Sigmoid colon (tissue), 4 donors: ENCODE results near the gene EPOP.

Experiments used
- CTCF ChIP-seq, 4 experiments: fragments of 450-650 bp in 3 of 4; fragments of 200-600 bp in 1 of 4; IDR thresholded peaks; one replicate each; pipeline ENCODE4 v1.5.1; 2016 to 2019; ENCODE audit warnings: antibody characterized with exemption in 4 of 4, mild to moderate bottlenecking in 3 of 4, moderate library complexity in 2 of 4
- EP300 ChIP-seq, 4 donors: sonication (generic); formaldehyde crosslinking; IDR thresholded peaks; one replicate each; pipeline ENCODE4 v1.6.1; 2017; ENCODE audit warnings: antibody characterized with exemption in 4 of 4
- POLR2A ChIP-seq, 2 donors: fragments of 450-650 bp; IDR thresholded peaks; one replicate each; pipeline ENCODE4 v1.6.1; 2016; ENCODE audit warnings: antibody characterized with exemption in 2 of 2, mild to moderate bottlenecking in 2 of 2, moderate library complexity in 2 of 2
- POLR2AphosphoS5 ChIP-seq, 4 donors: sonication (generic); formaldehyde crosslinking; IDR thresholded peaks; one replicate each; pipeline ENCODE4 v1.6.1; 2017; ENCODE audit warnings: antibody characterized with exemption in 4 of 4

GRCh38 chr17:38715216-38715943, 40.6 kb upstream of the EPOP start:
- TF ChIP-seq CTCF (IDR thresholded peaks at IDR 0.05) (no peak), POLR2A (IDR thresholded peaks at IDR 0.05) (no peak), POLR2AphosphoS5 (IDR thresholded peaks at IDR 0.05) (peak in 1 of 4 donors; percentile 7), EP300 (IDR thresholded peaks at IDR 0.05) (no peak)
